ENCODE measurements around the gene ZBTB22.

Gene ZBTB22

GRCh38 chr6:33273924-33274902 is 43.3 kb downstream of the ZBTB22 start:
- no peak for TF ChIP-seq CTCF (IDR thresholded peaks at IDR 0.05; ENCODE audit: extremely low read depth, insufficient read depth, missing control alignments)
- in situ Hi-C loops (cut with MboI; ENCODE audit: low pct_unique_long_range_greater_than_20kb, low sequenced_read_pairs, unreplicated experiment) = no loop called here
- DNase-seq (ENCODE audit: low spot score) = no peak

GRCh38 chr6:33273129-33273923 is 44.2 kb downstream of the ZBTB22 start:
- DNase-seq (ENCODE audit: low spot score) = no peak
- in situ Hi-C loops (cut with MboI; ENCODE audit: low pct_unique_long_range_greater_than_20kb, low sequenced_read_pairs, unreplicated experiment) = no loop called here
- TF ChIP-seq CTCF (IDR thresholded peaks at IDR 0.05; ENCODE audit: extremely low read depth, insufficient read depth, missing control alignments) = no peak

- no peak for DNase-seq (ENCODE audit: low spot score)
- TF ChIP-seq CTCF (IDR thresholded peaks at IDR 0.05; ENCODE audit: extremely low read depth, insufficient read depth, missing control alignments) = no peak
- in situ Hi-C loops (cut with MboI; ENCODE audit: low pct_unique_long_range_greater_than_20kb, low sequenced_read_pairs, unreplicated experiment) = no loop called here
Measured at GRCh38 chr6:33272275-33273128, 45.0 kb downstream of the ZBTB22 start.

GRCh38 chr6:33271468-33272274 is 45.9 kb downstream of the ZBTB22 start, which contains the start of the genes RPS18 and VPS52:
Gene RPS18 (plus strand): TSS chr6:33272075. CDS start chr6:33272120, 45 bp downstream.
Gene VPS52 (minus strand): TSS chr6:33271876. CDS start chr6:33271675, 201 bp downstream.
- in situ Hi-C loops (cut with MboI; ENCODE audit: low pct_unique_long_range_greater_than_20kb, low sequenced_read_pairs, unreplicated experiment) = no loop called here
- no peak for TF ChIP-seq CTCF (IDR thresholded peaks at IDR 0.05; ENCODE audit: extremely low read depth, insufficient read depth, missing control alignments)
- DNase-seq (ENCODE audit: low spot score) = peak; percentile 94

- in situ Hi-C loops (cut with MboI; ENCODE audit: low pct_unique_long_range_greater_than_20kb, low sequenced_read_pairs, unreplicated experiment) = no loop called here
- DNase-seq (ENCODE audit: low spot score) = no peak
- no peak for TF ChIP-seq CTCF (IDR thresholded peaks at IDR 0.05; ENCODE audit: extremely low read depth, insufficient read depth, missing control alignments)
Measured at GRCh38 chr6:33271117-33271467, 46.5 kb downstream of the ZBTB22 start.
